OCI-LY1 (cell line): ENCODE data around the gene EVA1A.

ENCODE experiments used
- H2AFZ ChIP-seq: fragments of 200-600 bp; sonication (generic), shearing (Covaris generic); 2 replicates; pipeline ENCODE4 v1.6.0; 2014; ENCODE audit warnings: antibody characterized with exemption, mild to moderate bottlenecking, low read length
- H3F3A ChIP-seq: fragments of 200-600 bp; sonication (generic), shearing (Covaris generic); 2 replicates; pipeline ENCODE4 v1.6.0; 2014; ENCODE audit warnings: mild to moderate bottlenecking, antibody characterized with exemption, low read length, moderate library complexity; ENCODE audit not compliant: insufficient read depth
- H3K27ac ChIP-seq: fragments of 200-600 bp; sonication (generic); 2 replicates; pipeline ENCODE4 v1.5.1; 2014; ENCODE audit warnings: low read length, mixed run types, mild to moderate bottlenecking, low read depth; ENCODE audit not compliant: poor library complexity, severe bottlenecking
- H3K27me3 ChIP-seq: fragments of 200-600 bp; sonication (generic); 2 replicates; pipeline ENCODE4 v1.6.0; 2014; ENCODE audit warnings: antibody characterized with exemption, mild to moderate bottlenecking, low read length, moderate library complexity; ENCODE audit not compliant: insufficient read depth
- H3K36me3 ChIP-seq: fragments of 200-600 bp; sonication (generic); 2 replicates; pipeline ENCODE4 v1.6.1; 2014; ENCODE audit warnings: mild to moderate bottlenecking, antibody characterized with exemption, low read length, moderate library complexity, mixed read lengths; ENCODE audit not compliant: insufficient read depth
- H3K4me1 ChIP-seq: fragments of 200-600 bp; sonication (generic); 2 replicates; pipeline ENCODE4 v1.5.1; 2014; ENCODE audit warnings: mild to moderate bottlenecking, low read length, moderate library complexity; ENCODE audit not compliant: insufficient read depth, severe bottlenecking
- H3K4me2 ChIP-seq: fragments of 200-600 bp; sonication (generic), shearing (Covaris generic); 2 replicates; pipeline ENCODE4 v1.6.1; 2014; ENCODE audit warnings: low read length
- H3K4me3 ChIP-seq: fragments of 200-600 bp; sonication (generic); 2 replicates; pipeline ENCODE4 v1.5.1; 2014; ENCODE audit warnings: low read length, low read depth, mild to moderate bottlenecking, mixed read lengths; ENCODE audit not compliant: poor library complexity, severe bottlenecking
- H3K79me2 ChIP-seq: fragments of 200-600 bp; shearing (Covaris generic); 2 replicates; pipeline ENCODE4 v1.6.1; 2016; ENCODE audit warnings: mixed run types, low read length, mixed read lengths; ENCODE audit not compliant: insufficient read depth
- H3K9ac ChIP-seq: fragments of 200-600 bp; sonication (generic), shearing (Covaris generic); 2 replicates; pipeline ENCODE4 v1.6.1; 2014; ENCODE audit warnings: mild to moderate bottlenecking, low read length, mixed read lengths
- H3K9me2 ChIP-seq: fragments of 200-600 bp; sonication (generic), shearing (Covaris generic); 2 replicates; pipeline ENCODE4 v1.6.1; 2014; ENCODE audit warnings: low read depth, mild to moderate bottlenecking, low read length, mixed read lengths
- H3K9me3 ChIP-seq: fragments of 200-600 bp; shearing (Covaris generic); 2 replicates; pipeline ENCODE4 v1.6.1; 2014; ENCODE audit warnings: low read length, mixed read lengths
- H4K20me1 ChIP-seq: fragments of 200-600 bp; sonication (generic), shearing (Covaris generic); 2 replicates; pipeline ENCODE4 v1.6.0; 2016; ENCODE audit warnings: mild to moderate bottlenecking, low read length; ENCODE audit not compliant: insufficient read depth
- CTCF ChIP-seq: fragments of 200-600 bp; sonication (generic), shearing (Covaris generic); IDR thresholded peaks from 2 replicates; pipeline ENCODE4 v1.5.1; 2017; ENCODE audit warnings: mild to moderate bottlenecking, antibody characterized with exemption, low read length, moderate library complexity, mixed read lengths
- EZH2 ChIP-seq: fragments of 200-600 bp; sonication (generic), shearing (Covaris generic); IDR thresholded peaks from 2 replicates; pipeline ENCODE4 v1.8.0; 2017; ENCODE audit warnings: borderline replicate concordance, mixed run types, mild to moderate bottlenecking, antibody characterized with exemption, low read length, moderate library complexity, mixed read lengths

Gene EVA1A

GRCh38 chr2:75450068-75450467 lies 110.7 kb downstream of the EVA1A start:
- Histone ChIP-seq H3K9ac (no peak overlapping the region), H3K4me2 (no peak overlapping the region)
- TF ChIP-seq CTCF = no peak
- no peak for TF ChIP-seq EZH2

GRCh38 chr2:75447176-75447575 lies 113.6 kb downstream of the EVA1A start:
- Histone ChIP-seq H3K27me3 (no peaks in the 10 kb centered on the region), H3K79me2 (no peaks in the 10 kb centered on the region), H3K9ac (no peak overlapping the region), H3K4me1 (no peaks in the 10 kb centered on the region), H3K4me2 (no peak overlapping the region), H4K20me1 (no peaks in the 10 kb centered on the region), H3K9me2 (no peaks in the 10 kb centered on the region), H2AFZ (no peak overlapping the region), H3F3A (no peaks in the 10 kb centered on the region), H3K27ac (no peak overlapping the region), H3K9me3 (no peaks in the 10 kb centered on the region), H3K4me3 (no peak overlapping the region), H3K36me3 (no peaks in the 10 kb centered on the region)
- TF ChIP-seq CTCF (no peak), EZH2 (no peak)

More at GRCh38 chr2:75450068-75450467, 110.7 kb downstream of the EVA1A start:
- no peak overlapping the region for H3K27ac ChIP-seq
- H3K79me2 ChIP-seq = no peaks in the 10 kb centered on the region
- H3K36me3 ChIP-seq = no peaks in the 10 kb centered on the region
- H4K20me1 ChIP-seq = no peaks in the 10 kb centered on the region
- no peaks in the 10 kb centered on the region for H3K27me3 ChIP-seq
- H2AFZ ChIP-seq = no peak overlapping the region
- no peaks in the 10 kb centered on the region for H3F3A ChIP-seq
- H3K9me2 ChIP-seq = no peaks in the 10 kb centered on the region
- H3K9me3 ChIP-seq = no peaks in the 10 kb centered on the region
- no peaks in the 10 kb centered on the region for H3K4me1 ChIP-seq
- H3K4me3 ChIP-seq = no peak overlapping the region
